NT2/D1 (cell line): ENCODE data around the gene PTRHD1.

Source experiments
- DNase-seq: peaks from one replicate; pipeline ENCODE4 v3.0.0-alpha.2; 2011; ENCODE audit warnings: low read depth, low spot score
- H3K27me3 ChIP-seq: 2 replicates; pipeline ENCODE4 v1.6.0; 2011; ENCODE audit warnings: mild to moderate bottlenecking; ENCODE audit not compliant: insufficient read length, insufficient read depth
- H3K36me3 ChIP-seq: 2 replicates; pipeline ENCODE4 v1.6.1; 2011; ENCODE audit warnings: mild to moderate bottlenecking, low read length, mixed read lengths; ENCODE audit not compliant: insufficient read depth, insufficient read length
- H3K4me1 ChIP-seq: 2 replicates; pipeline ENCODE4 v1.5.1; 2011; ENCODE audit not compliant: insufficient read depth, insufficient read length
- H3K4me3 ChIP-seq: 2 replicates; pipeline ENCODE4 v1.5.1; 2011; ENCODE audit warnings: low read depth; ENCODE audit not compliant: insufficient read length
- H3K9ac ChIP-seq: 2 replicates; pipeline ENCODE4 v1.6.0; 2011; ENCODE audit warnings: low read depth; ENCODE audit not compliant: insufficient read length
- H3K9me3 ChIP-seq: 2 replicates; pipeline ENCODE4 v1.5.1; 2011; ENCODE audit warnings: mild to moderate bottlenecking, low read length; ENCODE audit not compliant: insufficient read depth
- SUZ12 ChIP-seq: IDR thresholded peaks from 2 replicates; pipeline ENCODE4 v1.6.1; 2011; ENCODE audit not compliant: insufficient read length, insufficient read depth; ENCODE audit errors: extremely low read depth
- YY1 ChIP-seq: IDR thresholded peaks from 2 replicates; pipeline ENCODE4 v1.6.1; 2011; ENCODE audit not compliant: insufficient read length, insufficient read depth
- ZNF274 ChIP-seq: IDR thresholded peaks from 2 replicates; pipeline ENCODE4 v1.6.1; 2011; ENCODE audit warnings: mild to moderate bottlenecking, low read depth, low read length

The PTRHD1 gene

DNA sequence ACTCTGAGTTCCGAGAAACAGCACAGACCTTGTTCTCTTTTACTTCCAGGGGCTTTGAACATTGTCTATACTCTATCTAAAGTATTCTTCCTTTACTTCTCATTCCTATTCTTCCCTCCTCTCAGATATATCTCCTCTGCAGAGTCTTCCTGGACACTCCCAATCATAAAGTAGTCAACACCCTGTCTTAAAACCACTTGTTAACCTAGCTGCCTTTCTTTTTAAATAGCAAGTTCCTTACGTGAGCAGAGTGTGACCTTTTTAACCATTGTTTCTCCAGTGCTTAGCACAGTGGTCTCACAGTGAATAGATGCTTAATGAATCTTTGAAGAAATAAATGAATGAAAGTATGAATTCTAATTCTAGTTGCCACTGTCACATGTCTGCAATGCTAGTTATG lies 47.4 kb downstream of the PTRHD1 start:
- no peaks in the 10 kb centered on the region for H3K9me3 ChIP-seq
- TF ChIP-seq SUZ12 (no peak), ZNF274 (no peak), YY1 (no peak)
- H3K4me1 ChIP-seq = peaks cover 1% of the 10 kb centered on the region
- no peaks in the 10 kb centered on the region for H3K27me3 ChIP-seq
- no peak for DNase-seq
- H3K9ac ChIP-seq = no peak overlapping the region
- no peak overlapping the region for H3K4me3 ChIP-seq
- H3K36me3 ChIP-seq = no peaks in the 10 kb centered on the region

DNA sequence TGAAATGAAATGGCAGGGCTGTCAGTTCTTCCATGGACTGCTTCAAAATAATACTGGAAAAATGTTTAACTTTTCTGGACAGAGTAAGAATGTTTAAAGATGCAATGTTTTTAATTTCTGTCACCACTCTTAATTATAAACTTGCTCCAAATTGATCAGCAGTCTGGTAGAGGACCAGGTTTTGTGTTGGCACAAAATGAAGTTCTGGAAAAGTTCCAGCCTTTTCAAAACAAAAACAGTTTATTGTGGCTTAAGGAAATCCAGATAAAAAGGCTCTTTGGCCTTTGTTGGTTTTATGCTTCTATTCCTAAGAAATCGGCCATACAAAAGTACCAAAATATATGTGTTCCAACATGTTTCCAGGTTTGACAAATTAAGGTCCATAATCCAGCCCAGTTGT lies 48.8 kb downstream of the PTRHD1 start:
- Histone ChIP-seq H3K9me3 (no peaks in the 10 kb centered on the region), H3K4me1 (peaks cover 1% of the 10 kb centered on the region), H3K4me3 (no peak overlapping the region), H3K36me3 (no peaks in the 10 kb centered on the region), H3K9ac (no peak overlapping the region), H3K27me3 (no peaks in the 10 kb centered on the region)
- TF ChIP-seq SUZ12 (no peak), ZNF274 (no peak), YY1 (no peak)
- DNase-seq = no peak

GRCh38 chr2:24743924-24744323 lies 49.3 kb downstream of the PTRHD1 start:
- TF ChIP-seq YY1 (no peak), ZNF274 (no peak), SUZ12 (no peak)
- DNase-seq = no peak
- Histone ChIP-seq H3K9ac (no peak overlapping the region), H3K36me3 (no peaks in the 10 kb centered on the region), H3K27me3 (no peaks in the 10 kb centered on the region), H3K4me3 (no peak overlapping the region), H3K4me1 (no peaks in the 10 kb centered on the region), H3K9me3 (no peaks in the 10 kb centered on the region)

- no peaks in the 10 kb centered on the region for H3K36me3 ChIP-seq
- TF ChIP-seq ZNF274 (no peak), YY1 (no peak), SUZ12 (no peak)
- no peaks in the 10 kb centered on the region for H3K9me3 ChIP-seq
- DNase-seq = no peak
- H3K27me3 ChIP-seq = no peaks in the 10 kb centered on the region
- no peak overlapping the region for H3K4me3 ChIP-seq
- no peak overlapping the region for H3K9ac ChIP-seq
- no peaks in the 10 kb centered on the region for H3K4me1 ChIP-seq
Measured at GRCh38 chr2:24742730-24743129, 50.5 kb downstream of the PTRHD1 start.

- Histone ChIP-seq H3K4me1 (no peaks in the 10 kb centered on the region), H3K9me3 (no peaks in the 10 kb centered on the region), H3K27me3 (no peaks in the 10 kb centered on the region), H3K9ac (no peak overlapping the region), H3K36me3 (no peaks in the 10 kb centered on the region), H3K4me3 (no peak overlapping the region)
- no peak for DNase-seq
- TF ChIP-seq SUZ12 (no peak), YY1 (no peak), ZNF274 (no peak)
Measured at GRCh38 chr2:24740142-24740541, 53.0 kb downstream of the PTRHD1 start.
